ENCODE results near the gene CCDC197.

CCDC197 gene

DNA sequence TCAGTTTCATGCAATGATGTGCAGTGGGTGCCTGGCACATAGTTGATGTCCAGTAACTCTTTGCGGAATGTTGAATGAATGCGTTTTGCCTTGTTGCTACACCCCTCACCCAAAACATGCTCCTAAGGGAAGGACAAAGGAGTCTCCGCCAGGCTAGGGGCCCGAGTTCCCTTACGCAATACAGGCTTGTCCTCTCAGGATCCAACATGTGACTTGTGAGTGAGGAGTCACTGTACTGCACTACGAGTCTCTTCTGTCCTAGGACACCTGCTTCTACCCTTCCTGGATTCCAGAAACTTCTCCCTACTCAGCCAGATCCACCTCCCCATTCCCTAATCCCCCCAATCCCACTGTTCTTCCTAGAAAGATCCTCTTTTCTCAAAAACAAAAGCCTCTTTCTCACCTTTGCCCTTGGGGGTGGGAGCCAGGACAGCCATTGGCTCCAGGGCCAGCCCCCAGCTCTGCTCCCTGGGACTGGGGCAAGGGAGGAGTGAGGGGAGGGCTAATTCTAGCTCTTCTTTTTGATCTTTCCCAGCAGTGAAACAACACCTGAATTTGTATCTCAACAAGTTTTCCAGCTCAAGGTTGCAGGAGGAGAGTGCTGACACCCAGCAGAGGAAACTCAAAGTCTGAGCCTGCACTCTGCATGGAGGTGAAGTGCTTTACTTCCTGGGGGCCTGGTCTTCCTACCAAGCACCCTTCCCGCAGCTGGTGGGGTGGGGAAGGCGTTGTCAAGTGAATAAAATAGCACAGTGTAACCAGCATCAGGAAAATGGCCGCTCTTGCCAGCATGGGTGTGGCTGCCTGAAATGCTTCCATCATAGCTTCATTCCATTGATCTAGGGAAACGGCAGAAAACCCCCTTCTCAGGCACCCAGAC, 25.7 kb downstream of the CCDC197 start:
- Histone ChIP-seq H3K4me1 (peaks cover 2% of the 10 kb centered on the region; the same call in 1 of the 2 replicates), H3K36me3 (replicated peaks) (no peaks in the 10 kb centered on the region), H3K4me3 (no peak overlapping the region), H3K9me3 (no peaks in the 10 kb centered on the region), H3K27me3 (ENCODE audit: low read depth) (no peaks in the 10 kb centered on the region)
- no peak for DNase-seq (ENCODE audit: low spot score in 2 of 2)
- in situ Hi-C loops (cut with MboI; ENCODE audit: low sequenced_read_pairs), result no loop called here

DNA sequence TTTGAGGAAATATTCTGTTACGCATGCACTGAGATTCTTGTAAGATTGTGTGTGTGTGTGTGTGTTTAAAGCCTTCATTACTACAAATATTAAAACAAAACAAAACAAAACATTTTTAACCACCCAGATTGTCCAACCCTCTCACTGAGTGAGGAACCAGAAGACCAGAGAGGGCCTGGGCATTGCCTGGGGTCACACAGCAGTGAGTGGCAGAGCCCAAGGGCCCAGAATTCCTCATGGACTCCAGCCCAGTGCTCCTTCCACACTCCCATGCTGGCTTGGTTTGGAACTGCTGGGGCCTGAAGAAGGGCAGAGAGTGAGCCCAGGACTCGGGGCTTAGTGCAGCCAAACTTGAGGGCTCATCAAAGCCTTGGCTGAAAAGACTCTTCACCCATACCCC, 27.4 kb downstream of the CCDC197 start:
- Histone ChIP-seq H3K27me3 (ENCODE audit: low read depth) (no peaks in the 10 kb centered on the region), H3K4me3 (no peak overlapping the region), H3K4me1 (peaks cover 2% of the 10 kb centered on the region; the same call in 1 of the 2 replicates), H3K9me3 (no peaks in the 10 kb centered on the region), H3K36me3 (replicated peaks) (no peaks in the 10 kb centered on the region)
- DNase-seq (ENCODE audit: low spot score in 2 of 2), result no peak
- in situ Hi-C loops (cut with MboI; ENCODE audit: low sequenced_read_pairs), result no loop called here

DNA sequence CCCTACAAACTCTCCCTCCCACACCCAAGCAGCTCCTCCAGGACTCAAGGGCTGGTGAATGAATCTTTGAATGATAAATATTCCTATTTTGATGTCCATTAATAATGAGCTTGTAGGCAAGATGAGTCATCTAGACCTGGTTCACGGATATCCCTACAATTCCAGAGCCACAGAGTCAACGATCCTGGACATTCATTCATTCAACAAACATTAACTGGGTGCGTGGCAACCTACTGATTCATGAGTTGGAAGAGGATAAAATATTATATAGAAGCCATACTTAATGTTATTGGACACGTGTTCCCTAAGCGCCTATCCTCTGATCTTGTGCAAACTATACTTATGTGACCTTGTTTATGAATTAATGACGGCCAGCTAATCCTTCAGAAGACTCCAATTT, 28.6 kb downstream of the CCDC197 start:
- in situ Hi-C loops (cut with MboI; ENCODE audit: low sequenced_read_pairs), result no loop called here
- no peak for DNase-seq (ENCODE audit: low spot score in 2 of 2)
- Histone ChIP-seq H3K9me3 (no peaks in the 10 kb centered on the region), H3K36me3 (replicated peaks) (no peaks in the 10 kb centered on the region), H3K4me3 (peak overlapping the region; percentile 34), H3K4me1 (peaks cover 2% of the 10 kb centered on the region; the same call in 1 of the 2 replicates), H3K27me3 (ENCODE audit: low read depth) (no peaks in the 10 kb centered on the region)

DNA sequence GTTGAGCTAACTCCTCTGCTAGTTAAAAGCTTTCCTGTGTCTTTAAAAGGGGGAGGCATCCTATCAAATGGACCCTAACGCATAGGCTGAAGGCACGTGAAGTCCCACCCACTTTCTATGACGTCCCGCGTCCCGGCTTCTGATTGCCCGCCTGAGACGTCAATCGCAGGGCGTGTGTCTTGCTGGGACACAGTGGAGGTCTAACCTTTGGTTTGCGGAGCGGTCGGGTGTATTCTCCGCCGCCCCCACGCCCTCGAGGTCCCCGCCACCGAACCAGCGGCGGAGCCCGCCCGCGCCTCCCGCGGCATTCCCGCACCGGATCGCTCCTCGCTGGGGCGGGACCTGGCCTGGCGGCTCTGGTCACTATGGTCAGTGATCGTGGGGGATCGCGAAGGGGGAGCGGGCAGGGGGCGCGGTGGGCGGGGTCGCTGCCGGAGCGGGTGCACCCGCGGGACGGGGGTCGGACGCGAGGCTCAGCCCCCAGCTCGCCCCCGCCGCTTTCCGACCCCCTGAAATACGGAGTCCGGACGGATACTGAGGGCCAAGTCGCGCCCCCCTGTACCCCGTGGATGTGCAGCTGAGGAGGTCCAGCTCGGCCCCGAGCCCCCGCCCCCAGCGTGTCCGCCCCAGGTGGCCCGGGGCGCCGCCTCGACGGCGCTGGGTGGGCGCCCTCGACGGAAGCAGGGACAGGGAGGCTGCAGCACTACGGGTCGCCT, 29.2 kb downstream of the CCDC197 start, which contains the start of gene OTUB2:
Gene OTUB2 (plus strand): TSS at position 168 of the 716 bp plus-strand sequence. CDS start 198 bp downstream, at position 366.
- no peaks in the 10 kb centered on the region for H3K27me3 ChIP-seq (ENCODE audit: low read depth)
- H3K9me3 ChIP-seq, result no peaks in the 10 kb centered on the region
- H3K4me3 ChIP-seq, result peak within 1 kb of the TSS; percentile 34
- H3K4me1 ChIP-seq, result peaks cover 2% of the 10 kb centered on the region; the same call in 1 of the 2 replicates
- peak; percentile 94 to 98 for DNase-seq (ENCODE audit: low spot score in 2 of 2)
- H3K36me3 ChIP-seq (replicated peaks), result no peaks in the 10 kb centered on the region
- in situ Hi-C loops (cut with MboI; ENCODE audit: low sequenced_read_pairs), result no loop called here

GRCh38 chr14:94026889-94027469, 29.9 kb downstream of the CCDC197 start:
- H3K4me3 ChIP-seq, result peak overlapping the region; percentile 34
- in situ Hi-C loops (cut with MboI; ENCODE audit: low sequenced_read_pairs), result no loop called here

DNA sequence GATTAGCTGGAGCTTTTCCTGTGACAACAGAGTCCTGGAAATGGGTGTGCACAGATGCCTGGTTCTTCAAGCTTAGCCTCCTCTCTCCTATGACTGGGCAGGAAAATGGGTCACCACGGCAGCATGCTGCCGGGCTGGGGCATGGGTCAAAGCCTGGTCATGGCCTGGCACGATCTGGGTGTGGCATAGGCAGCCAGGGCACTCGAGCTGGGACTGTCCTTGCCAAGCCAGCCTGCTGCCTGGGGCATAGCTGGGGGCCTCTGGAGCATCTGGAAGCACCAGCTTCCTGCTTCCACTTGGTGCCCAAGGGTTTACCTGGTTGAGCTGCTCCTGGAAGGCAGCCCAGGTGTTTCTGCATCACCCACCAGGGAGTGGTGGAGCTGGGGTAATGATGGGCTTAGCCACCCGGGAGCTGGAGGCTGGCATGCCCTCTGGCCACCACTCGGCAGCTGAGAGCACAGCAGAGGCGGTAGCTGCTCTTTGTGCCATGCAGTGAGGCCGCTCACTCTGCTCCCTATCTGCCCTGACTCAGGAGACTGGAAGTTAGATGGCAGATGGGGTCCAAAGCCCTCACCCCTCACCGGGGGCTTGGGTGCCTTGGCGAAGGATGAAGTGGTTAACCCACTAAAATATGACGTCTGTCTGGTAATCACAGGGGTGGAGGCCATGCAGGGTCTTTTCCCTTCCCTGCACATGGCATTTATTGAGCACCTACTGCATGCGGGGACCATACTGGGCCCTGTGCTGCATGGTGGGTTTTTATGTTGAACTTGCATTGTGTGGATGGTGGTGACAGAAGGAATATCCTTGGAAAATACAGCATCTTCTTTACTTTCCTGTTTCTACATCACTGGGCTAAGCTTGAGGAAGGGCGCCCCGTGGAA, 30.7 kb downstream of the CCDC197 start:
- no peaks in the 10 kb centered on the region for H3K36me3 ChIP-seq (replicated peaks)
- no peaks in the 10 kb centered on the region for H3K9me3 ChIP-seq
- no peaks in the 10 kb centered on the region; the same call in 1 of the 2 replicates for H3K4me1 ChIP-seq
- H3K27me3 ChIP-seq (ENCODE audit: low read depth), result no peaks in the 10 kb centered on the region
- no peak for DNase-seq (ENCODE audit: low spot score in 2 of 2)
- in situ Hi-C loops (cut with MboI; ENCODE audit: low sequenced_read_pairs), result no loop called here
- no peak overlapping the region for H3K4me3 ChIP-seq

More at GRCh38 chr14:94026889-94027469, 29.9 kb downstream of the CCDC197 start:
- Histone ChIP-seq H3K36me3 (replicated peaks) (no peaks in the 10 kb centered on the region), H3K4me1 (peaks cover 2% of the 10 kb centered on the region; the same call in 1 of the 2 replicates), H3K9me3 (no peaks in the 10 kb centered on the region), H3K27me3 (ENCODE audit: low read depth) (no peaks in the 10 kb centered on the region)
- no peak for DNase-seq (ENCODE audit: low spot score in 2 of 2)

- no peak overlapping the region for H3K4me3 ChIP-seq
- no peaks in the 10 kb centered on the region for H3K36me3 ChIP-seq (replicated peaks)
- no peaks in the 10 kb centered on the region for H3K9me3 ChIP-seq
- no peak for DNase-seq (ENCODE audit: low spot score in 2 of 2)
- H3K4me1 ChIP-seq, result no peaks in the 10 kb centered on the region; the same call in 1 of the 2 replicates
- in situ Hi-C loops (cut with MboI; ENCODE audit: low sequenced_read_pairs), result no loop called here
- H3K27me3 ChIP-seq (ENCODE audit: low read depth), result no peaks in the 10 kb centered on the region
These were observed 31.3 kb downstream of the CCDC197 start for GRCh38 chr14:94028450-94028826.

DNA sequence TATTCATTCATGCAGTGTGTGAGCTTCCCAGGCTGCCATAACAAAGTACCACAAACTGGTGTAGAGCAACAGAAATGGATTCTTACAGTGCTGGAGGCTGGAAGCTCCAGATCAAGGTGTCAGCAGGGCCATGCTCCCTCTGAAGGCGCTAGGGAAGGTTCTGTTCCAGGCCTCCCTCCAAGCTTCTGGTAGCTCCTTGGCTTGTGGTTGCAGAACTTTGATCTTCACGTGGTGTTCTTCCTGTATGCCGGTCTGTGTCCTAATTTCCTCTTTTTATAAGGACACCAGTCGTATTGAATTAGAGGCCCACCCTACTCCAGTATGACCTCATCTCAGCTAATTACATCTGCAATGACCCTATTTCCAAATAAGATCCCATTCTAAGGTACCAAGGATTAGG, 32.2 kb downstream of the CCDC197 start:
- Histone ChIP-seq H3K9me3 (no peaks in the 10 kb centered on the region), H3K36me3 (replicated peaks) (no peaks in the 10 kb centered on the region), H3K4me1 (no peaks in the 10 kb centered on the region; the same call in 1 of the 2 replicates), H3K4me3 (no peak overlapping the region), H3K27me3 (ENCODE audit: low read depth) (no peaks in the 10 kb centered on the region)
- in situ Hi-C loops (cut with MboI; ENCODE audit: low sequenced_read_pairs), result no loop called here
- no peak for DNase-seq (ENCODE audit: low spot score in 2 of 2)

- Histone ChIP-seq H3K4me3 (no peak overlapping the region), H3K36me3 (replicated peaks) (no peaks in the 10 kb centered on the region), H3K27me3 (ENCODE audit: low read depth) (no peaks in the 10 kb centered on the region), H3K4me1 (no peaks in the 10 kb centered on the region; the same call in 1 of the 2 replicates), H3K9me3 (no peaks in the 10 kb centered on the region)
- in situ Hi-C loops (cut with MboI; ENCODE audit: low sequenced_read_pairs), result no loop called here
- DNase-seq (ENCODE audit: low spot score in 2 of 2), result no peak
These were observed 32.6 kb downstream of the CCDC197 start for GRCh38 chr14:94029671-94030203.

GRCh38 chr14:94030571-94030970, 33.5 kb downstream of the CCDC197 start:
- no peaks in the 10 kb centered on the region; the same call in 1 of the 2 replicates for H3K4me1 ChIP-seq
- no peaks in the 10 kb centered on the region for H3K27me3 ChIP-seq (ENCODE audit: low read depth)
- DNase-seq (ENCODE audit: low spot score in 2 of 2), result no peak
- H3K36me3 ChIP-seq (replicated peaks), result no peaks in the 10 kb centered on the region
- H3K9me3 ChIP-seq, result no peaks in the 10 kb centered on the region
- in situ Hi-C loops (cut with MboI; ENCODE audit: low sequenced_read_pairs), result no loop called here
- H3K4me3 ChIP-seq, result no peak overlapping the region

- H3K9me3 ChIP-seq, result no peaks in the 10 kb centered on the region
- no peaks in the 10 kb centered on the region for H3K27me3 ChIP-seq (ENCODE audit: low read depth)
- DNase-seq (ENCODE audit: low spot score in 2 of 2), result no peak
- H3K4me1 ChIP-seq, result no peaks in the 10 kb centered on the region; the same call in 1 of the 2 replicates
- no peak overlapping the region for H3K4me3 ChIP-seq
- in situ Hi-C loops (cut with MboI; ENCODE audit: low sequenced_read_pairs), result no loop called here
- no peaks in the 10 kb centered on the region for H3K36me3 ChIP-seq (replicated peaks)
These were observed 34.2 kb downstream of the CCDC197 start for GRCh38 chr14:94031161-94031882.

DNA sequence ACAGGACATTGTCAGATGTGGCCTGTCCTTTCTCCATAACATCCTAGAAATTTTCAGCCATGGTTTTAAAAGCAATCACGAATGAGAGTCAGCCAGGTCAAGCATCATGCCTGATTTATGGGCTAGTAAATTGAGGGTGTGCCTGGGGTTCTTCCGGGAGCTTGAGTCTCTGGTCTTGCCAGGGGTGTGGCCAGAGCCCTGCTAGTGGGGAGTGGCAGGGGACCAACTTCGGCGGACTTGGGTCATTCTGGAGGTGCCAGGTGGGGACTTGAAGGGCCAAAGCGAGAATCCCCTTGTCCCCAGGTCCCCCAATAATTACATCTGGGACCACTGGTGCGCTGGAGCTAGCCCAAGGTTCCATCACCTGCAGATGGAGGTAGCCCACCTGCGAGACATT, 34.8 kb downstream of the CCDC197 start:
- H3K36me3 ChIP-seq (replicated peaks), result no peaks in the 10 kb centered on the region
- no peaks in the 10 kb centered on the region for H3K9me3 ChIP-seq
- in situ Hi-C loops (cut with MboI; ENCODE audit: low sequenced_read_pairs), result no loop called here
- no peaks in the 10 kb centered on the region for H3K27me3 ChIP-seq (ENCODE audit: low read depth)
- H3K4me1 ChIP-seq, result no peaks in the 10 kb centered on the region; the same call in 1 of the 2 replicates
- DNase-seq (ENCODE audit: low spot score in 2 of 2), result no peak
- no peak overlapping the region for H3K4me3 ChIP-seq

Data from HAP-1 (cell line).